Measurements from ENCODE around the gene CARS2.

Gene CARS2

DNA sequence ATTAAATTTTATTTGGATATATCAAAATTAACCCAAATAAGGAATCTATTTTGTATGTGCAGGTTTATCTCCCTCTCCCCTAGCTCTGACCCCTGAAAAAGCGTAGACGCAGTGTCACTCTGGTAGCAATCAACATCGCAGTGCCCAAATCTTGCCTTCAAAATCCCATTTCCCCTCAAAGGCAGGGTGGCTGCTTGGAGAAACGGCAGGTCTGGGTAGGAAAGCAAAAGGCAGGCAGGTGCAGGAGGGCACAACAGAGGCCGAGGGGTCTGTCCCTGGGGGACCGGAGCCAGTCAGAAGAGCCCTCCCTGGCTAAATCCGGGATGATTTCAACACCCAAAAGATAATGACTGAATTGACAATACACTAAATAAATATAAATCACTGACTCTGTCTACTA is 48.7 kb downstream of the CARS2 start:
- TF ChIP-seq GATA2 (IDR thresholded peaks at IDR 0.05; ENCODE audit: low read depth, low read length) (no peak), GATA3 (IDR thresholded peaks at IDR 0.05; ENCODE audit: low read depth, low read length) (no peak)

DNA sequence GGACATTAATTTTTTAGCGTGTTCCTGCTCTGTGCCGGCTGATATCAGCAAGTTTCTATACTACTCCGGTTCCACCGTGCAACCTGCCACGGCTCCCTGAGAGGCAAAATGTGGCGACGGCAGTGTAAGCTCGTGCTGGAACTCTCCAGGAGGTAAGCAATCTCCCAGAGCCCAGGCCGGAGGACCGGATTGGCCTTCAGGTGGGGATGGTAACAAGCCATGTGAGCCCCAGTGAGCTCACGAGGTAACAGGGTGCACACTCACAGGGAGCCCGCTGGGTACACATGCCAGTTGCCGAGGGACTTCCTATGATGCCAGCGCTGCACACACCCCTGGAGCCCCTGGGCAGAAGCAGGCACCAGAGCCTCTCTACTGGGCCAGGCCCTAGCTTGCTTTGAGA is 52.1 kb downstream of the CARS2 start:
- TF ChIP-seq GATA3 (IDR thresholded peaks at IDR 0.05; ENCODE audit: low read depth, low read length), result no peak

DNA sequence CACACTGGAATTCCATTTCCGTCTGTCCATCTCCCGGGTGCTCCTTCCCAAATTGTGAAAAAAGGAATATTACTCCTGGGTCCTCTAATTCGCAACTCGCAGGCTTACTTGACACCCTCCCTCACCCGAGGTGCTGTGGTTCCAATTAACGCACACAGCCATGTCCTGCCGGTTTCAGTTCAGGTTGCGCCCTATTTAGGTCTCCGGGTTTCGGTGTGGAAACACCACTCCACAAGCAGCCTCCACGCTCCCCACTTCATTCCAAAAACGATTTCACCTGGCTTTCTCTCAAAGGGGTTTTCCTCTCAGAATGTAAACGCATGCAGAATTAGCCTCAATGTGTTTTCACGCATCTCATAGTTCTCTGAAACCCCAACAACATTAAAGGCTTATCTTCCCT is 52.6 kb downstream of the CARS2 start:
- TF ChIP-seq GATA2 (IDR thresholded peaks at IDR 0.05; ENCODE audit: low read depth, low read length), result no peak
- TF ChIP-seq GATA3 (IDR thresholded peaks at IDR 0.05; ENCODE audit: low read depth, low read length), result no peak

DNA sequence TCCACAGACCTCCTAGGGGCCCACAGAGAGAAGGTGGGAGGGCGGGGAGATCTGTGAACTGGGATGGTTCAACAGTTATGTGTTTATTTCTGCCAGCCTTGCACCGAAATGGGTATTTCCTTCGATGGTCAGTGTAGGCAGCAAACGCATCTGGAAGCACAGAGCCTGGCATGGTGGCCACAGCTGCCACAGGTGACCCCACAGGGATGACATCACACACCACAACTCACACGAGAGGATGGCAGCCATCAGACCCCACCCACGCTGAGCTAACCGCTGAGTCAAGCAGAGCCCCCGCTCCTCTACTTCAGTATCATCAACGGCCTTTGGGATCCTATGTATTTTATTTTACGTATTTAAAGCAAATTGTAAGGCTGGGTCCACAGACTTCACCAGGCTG is 53.2 kb downstream of the CARS2 start:
- TF ChIP-seq GATA2 (IDR thresholded peaks at IDR 0.05; ENCODE audit: low read depth, low read length) (no peak), GATA3 (IDR thresholded peaks at IDR 0.05; ENCODE audit: low read depth, low read length) (no peak)

DNA sequence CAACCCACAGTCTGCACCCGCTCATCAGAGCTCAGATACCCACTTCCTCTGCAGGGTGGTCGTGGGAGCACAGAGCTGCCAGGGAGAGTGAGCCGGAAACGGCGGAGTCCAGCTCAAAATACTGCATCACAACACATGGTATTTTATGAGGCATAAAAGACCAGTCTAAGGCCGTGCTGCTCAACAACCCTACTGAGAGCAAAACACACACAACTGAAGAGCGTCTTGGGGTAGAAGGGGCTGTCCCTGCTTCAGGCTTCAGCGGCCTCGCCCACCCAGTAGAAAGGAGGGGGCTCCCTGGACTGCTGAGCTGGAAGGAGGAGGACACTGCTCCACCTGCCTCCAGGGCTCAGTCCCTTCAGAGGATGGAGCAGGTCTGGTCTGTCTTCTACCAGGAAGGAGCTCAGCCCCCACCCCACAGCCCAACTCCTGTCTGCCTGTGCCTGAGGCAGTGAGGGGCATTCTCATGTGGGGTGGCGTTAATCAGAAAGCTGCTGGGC is 53.6 kb downstream of the CARS2 start:
- TF ChIP-seq GATA3 (IDR thresholded peaks at IDR 0.05; ENCODE audit: low read depth, low read length) (no peak), GATA2 (IDR thresholded peaks at IDR 0.05; ENCODE audit: low read depth, low read length) (no peak)

DNA sequence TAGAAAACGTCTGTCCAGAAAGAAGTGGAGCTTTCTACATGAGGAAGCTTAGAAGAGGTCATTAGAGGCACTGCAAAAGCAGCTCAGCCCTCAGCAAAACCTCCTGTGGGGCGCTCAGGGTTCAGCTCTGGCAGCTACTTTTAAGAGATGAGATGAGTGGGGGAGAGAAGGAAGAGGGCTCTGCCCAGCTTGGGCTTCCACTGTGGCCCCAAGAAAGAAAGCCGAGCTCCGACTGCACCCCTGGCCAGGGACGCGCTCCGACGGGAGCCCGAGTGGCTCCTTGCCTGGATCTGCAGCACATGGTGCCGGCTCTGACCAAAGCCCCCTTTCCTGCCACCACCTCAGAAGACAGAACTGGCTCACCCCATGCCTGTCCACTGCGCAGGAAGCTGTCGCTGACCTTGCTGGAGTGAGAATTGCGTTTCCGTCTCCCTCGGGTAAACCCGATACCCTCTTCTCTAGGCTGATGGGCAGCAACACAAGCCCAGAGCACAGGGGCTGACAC is 54.1 kb downstream of the CARS2 start:
- TF ChIP-seq GATA2 (IDR thresholded peaks at IDR 0.05; ENCODE audit: low read depth, low read length) (no peak), GATA3 (IDR thresholded peaks at IDR 0.05; ENCODE audit: low read depth, low read length) (no peak)

DNA sequence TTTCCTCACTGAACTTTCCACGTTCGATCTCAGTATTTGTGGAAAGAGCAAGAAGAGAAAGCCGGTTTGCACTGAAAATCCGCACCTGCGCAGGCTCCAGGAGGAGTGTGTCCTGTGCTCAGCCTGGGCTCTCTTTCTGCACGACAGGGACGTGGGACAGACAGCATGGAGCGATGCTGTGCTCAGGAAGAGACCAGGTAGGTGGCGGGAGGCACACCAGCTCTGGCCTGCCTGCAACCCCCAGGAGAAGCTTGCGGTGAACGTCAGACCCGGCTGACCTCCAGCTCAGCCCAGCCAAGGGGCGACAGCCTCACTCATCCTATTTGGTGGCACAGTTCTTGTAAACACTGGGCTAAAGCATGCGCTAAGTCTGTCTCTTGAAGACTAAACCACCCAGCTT is 54.6 kb downstream of the CARS2 start:
- TF ChIP-seq GATA2 (IDR thresholded peaks at IDR 0.05; ENCODE audit: low read depth, low read length), result no peak
- TF ChIP-seq GATA3 (IDR thresholded peaks at IDR 0.05; ENCODE audit: low read depth, low read length), result no peak

GRCh38 chr13:110650436-110650835 is 55.5 kb downstream of the CARS2 start:
- no peak for TF ChIP-seq GATA3 (IDR thresholded peaks at IDR 0.05; ENCODE audit: low read depth, low read length)
- TF ChIP-seq GATA2 (IDR thresholded peaks at IDR 0.05; ENCODE audit: low read depth, low read length), result no peak

- no peak for TF ChIP-seq GATA3 (IDR thresholded peaks at IDR 0.05; ENCODE audit: low read depth, low read length)
- no peak for TF ChIP-seq GATA2 (IDR thresholded peaks at IDR 0.05; ENCODE audit: low read depth, low read length)
Measured at GRCh38 chr13:110649551-110649950, 56.4 kb downstream of the CARS2 start.

DNA sequence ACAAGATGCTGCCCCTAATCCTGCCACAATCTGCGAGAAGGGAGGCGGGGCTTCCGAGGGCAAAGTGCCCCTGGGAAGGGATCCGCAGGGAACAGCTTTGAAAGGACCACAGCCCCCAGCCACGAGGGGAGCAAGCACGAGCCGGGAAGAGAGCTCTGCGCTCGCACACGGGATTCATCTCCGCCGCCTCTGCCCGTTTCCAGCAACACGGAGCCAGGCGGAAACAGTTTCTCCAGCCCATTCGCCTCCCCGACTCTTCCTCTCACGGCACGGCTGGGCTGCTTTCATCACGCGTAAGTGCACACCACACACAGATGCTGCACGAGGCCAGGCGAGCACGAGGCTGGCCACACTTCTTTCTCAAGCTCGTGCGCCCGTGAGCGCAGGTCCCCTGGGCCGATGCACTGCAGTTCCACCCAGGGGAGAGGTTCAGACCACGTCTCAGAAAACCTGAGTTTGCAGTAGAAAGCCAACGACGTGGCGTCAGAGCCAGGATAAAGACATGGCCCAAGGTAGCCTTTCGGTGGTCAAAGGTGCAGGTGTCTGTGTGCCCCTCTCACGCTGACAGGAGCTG is 57.0 kb downstream of the CARS2 start:
- TF ChIP-seq GATA3 (IDR thresholded peaks at IDR 0.05; ENCODE audit: low read depth, low read length) (no peak), GATA2 (IDR thresholded peaks at IDR 0.05; ENCODE audit: low read depth, low read length) (no peak)

DNA sequence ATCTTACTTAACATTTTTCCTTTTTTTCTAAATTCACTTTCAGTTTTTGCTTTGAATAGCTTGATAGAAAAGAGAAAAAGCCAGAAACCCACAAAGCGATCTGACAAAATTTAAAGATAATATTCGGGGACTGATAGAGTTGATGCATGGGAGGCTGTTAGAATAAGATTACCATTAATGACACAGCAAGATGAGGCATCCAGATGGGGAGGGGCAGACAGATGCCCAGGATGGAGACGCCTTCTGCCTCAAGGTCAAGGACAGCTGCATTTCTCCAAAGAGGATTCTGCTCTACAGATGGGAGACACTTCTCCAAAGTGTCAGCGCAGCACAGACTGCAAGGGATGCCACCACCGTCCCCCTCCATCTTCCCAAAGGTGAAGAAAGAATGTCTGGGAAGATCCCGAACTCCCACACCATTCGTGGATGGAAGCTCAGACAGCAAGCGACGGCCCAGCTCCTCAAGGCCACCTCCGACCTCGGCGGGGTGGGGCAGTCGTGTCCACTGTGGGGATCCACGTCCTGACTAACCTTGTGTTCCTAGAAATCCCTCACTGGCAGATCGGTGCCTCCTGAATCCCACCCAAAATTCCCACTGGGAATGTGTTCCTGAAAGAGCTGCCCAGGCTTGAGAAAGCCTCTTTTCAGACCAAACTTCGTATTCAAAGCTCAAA is 57.6 kb downstream of the CARS2 start:
- no peak for TF ChIP-seq GATA2 (IDR thresholded peaks at IDR 0.05; ENCODE audit: low read depth, low read length)
- no peak for TF ChIP-seq GATA3 (IDR thresholded peaks at IDR 0.05; ENCODE audit: low read depth, low read length)

DNA sequence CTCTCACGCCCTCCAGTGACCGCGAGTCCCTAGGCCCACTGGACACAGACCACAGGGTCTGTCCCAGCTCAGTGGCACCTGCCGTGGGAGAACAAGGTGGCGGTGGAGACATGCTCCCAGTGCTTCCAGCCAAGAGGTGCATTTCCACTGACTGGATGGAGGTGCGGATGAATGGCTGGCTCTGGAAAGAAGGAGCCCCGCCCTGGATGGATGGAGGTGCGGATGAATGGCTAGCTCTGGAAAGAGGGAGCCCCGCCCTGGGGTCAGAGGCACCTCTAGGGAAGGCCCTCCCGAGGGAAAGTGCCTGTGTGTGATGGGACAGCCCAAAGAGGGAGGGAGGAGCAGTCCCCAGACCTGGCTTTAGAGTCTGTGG is 58.6 kb downstream of the CARS2 start:
- TF ChIP-seq GATA3 (IDR thresholded peaks at IDR 0.05; ENCODE audit: low read depth, low read length) (no peak), GATA2 (IDR thresholded peaks at IDR 0.05; ENCODE audit: low read depth, low read length) (no peak)

DNA sequence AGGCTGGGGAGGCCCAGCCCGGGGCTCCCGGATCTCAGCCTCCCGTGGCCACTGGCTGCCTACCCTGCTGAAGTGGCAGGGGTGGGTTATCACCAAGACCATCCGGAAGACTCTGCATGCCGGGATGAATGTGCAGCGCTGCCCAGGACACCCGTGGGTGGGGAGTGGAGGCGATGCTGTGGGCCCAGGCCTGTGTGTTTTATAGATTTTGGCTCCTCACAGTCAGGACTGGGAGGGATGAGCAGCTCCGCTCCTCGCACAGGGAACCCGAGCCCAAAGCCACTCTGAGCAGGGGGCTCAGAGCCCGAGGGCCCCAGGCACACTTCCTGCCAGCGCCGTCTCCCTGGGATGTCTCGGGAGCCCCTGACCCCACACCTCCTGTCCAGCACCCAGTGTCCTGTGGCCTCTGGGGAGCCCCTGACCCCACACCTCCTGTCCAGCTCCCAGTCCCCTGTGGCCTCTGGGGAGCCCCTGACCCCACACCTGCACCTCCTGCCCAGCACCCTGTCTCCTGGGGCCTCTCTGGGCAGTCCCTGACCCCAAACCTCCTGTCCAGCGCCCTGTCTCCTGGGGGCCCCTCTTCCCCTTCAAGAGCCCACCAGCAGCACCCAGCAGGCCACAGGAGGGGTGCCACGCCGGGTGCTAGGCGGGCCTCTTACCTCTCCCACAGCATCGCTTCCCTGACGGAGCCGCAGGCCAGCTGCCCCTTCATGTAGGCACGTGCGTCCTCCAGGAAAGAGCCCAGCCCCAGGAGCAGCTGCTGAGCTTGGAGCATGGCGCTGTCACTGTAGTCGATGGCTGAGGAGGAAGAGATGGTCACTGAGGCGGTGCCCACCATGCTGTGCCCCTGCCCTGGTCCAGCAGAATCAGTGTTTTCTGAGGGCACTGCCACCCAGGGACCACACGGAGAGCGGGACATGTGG is 59.2 kb downstream of the CARS2 start:
- no peak for TF ChIP-seq GATA3 (IDR thresholded peaks at IDR 0.05; ENCODE audit: low read depth, low read length)
- no peak for TF ChIP-seq GATA2 (IDR thresholded peaks at IDR 0.05; ENCODE audit: low read depth, low read length)

DNA sequence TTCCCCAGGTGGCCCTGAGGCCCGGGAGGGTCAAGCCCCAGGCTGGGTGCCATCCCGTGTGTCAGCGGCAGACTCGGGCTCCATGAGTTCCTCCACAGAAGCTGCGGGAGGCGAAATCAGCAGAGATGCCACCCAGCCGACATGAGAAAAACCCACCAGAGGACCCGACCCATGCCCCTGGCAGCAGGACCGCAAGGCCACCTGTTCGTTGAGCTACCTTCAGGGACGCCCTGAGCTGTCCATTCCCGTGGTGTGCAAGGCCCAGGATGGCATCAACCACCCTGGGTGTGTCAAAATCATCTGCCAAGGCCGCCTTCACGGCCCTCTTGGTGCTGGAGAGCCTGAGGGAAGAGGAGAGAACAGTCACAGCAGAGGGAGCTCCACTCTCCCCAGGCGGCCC is 60.2 kb downstream of the CARS2 start:
- TF ChIP-seq GATA3 (IDR thresholded peaks at IDR 0.05; ENCODE audit: low read depth, low read length), result no peak
- no peak for TF ChIP-seq GATA2 (IDR thresholded peaks at IDR 0.05; ENCODE audit: low read depth, low read length)
